H9 (cell line): Measurements from ENCODE around the gene TNIP1. TPM values are rescaled to one million over a fixed set of nuclear protein-coding genes. Genes with fewer than 3 reads are reported as not detected.

Source experiments
- DNase-seq: peaks from one replicate; pipeline ENCODE4 v3.0.0-alpha.2; 2017
- H2AFZ ChIP-seq: one replicate; pipeline ENCODE4 v1.6.1; 2013; ENCODE audit warnings: mild to moderate bottlenecking, low read length, control low read depth, moderate library complexity
- H2AK5ac ChIP-seq: 2 replicates; pipeline ENCODE4 v1.6.1; 2013; ENCODE audit warnings: low read length, control low read depth, mixed read lengths; ENCODE audit not compliant: insufficient read length
- H2BK120ac ChIP-seq: one replicate; pipeline ENCODE4 v1.6.1; 2013; ENCODE audit warnings: low read depth, mild to moderate bottlenecking, low read length, control low read depth, inconsistent platforms; ENCODE audit not compliant: poor library complexity, severe bottlenecking
- H2BK12ac ChIP-seq: 2 replicates; pipeline ENCODE4 v1.6.1; 2013; ENCODE audit warnings: low read length, control low read depth, mixed read lengths, low read depth; ENCODE audit not compliant: insufficient read length
- H2BK15ac ChIP-seq: 2 replicates; pipeline ENCODE4 v1.6.1; 2013; ENCODE audit warnings: low read depth, low read length, control low read depth
- H2BK20ac ChIP-seq: one replicate; pipeline ENCODE4 v1.6.1; 2013; ENCODE audit warnings: low read depth, mild to moderate bottlenecking, low read length, control low read depth, inconsistent platforms; ENCODE audit not compliant: poor library complexity, severe bottlenecking
- H2BK5ac ChIP-seq: 2 replicates; pipeline ENCODE4 v1.6.1; 2013; ENCODE audit warnings: low read length, control low read depth, mixed read lengths; ENCODE audit not compliant: insufficient read length
- H3K14ac ChIP-seq: 2 replicates; pipeline ENCODE4 v1.6.1; 2013; ENCODE audit warnings: low read length, control low read depth; ENCODE audit not compliant: insufficient read depth
- H3K18ac ChIP-seq: 2 replicates; pipeline ENCODE4 v1.6.1; 2013; ENCODE audit warnings: low read depth, mild to moderate bottlenecking, mixed read lengths, low read length, control low read depth; ENCODE audit not compliant: insufficient read length
- H3K23ac ChIP-seq: 2 replicates; pipeline ENCODE4 v1.6.1; 2013; ENCODE audit warnings: low read length, control low read depth, mixed read lengths, low read depth; ENCODE audit not compliant: insufficient read length
- H3K23me2 ChIP-seq: 2 replicates; pipeline ENCODE4 v1.6.1; 2013; ENCODE audit warnings: low read depth, mild to moderate bottlenecking, mixed read lengths, low read length, control low read depth; ENCODE audit not compliant: insufficient read length, poor library complexity, severe bottlenecking
- H3K27ac ChIP-seq: 2 replicates; pipeline ENCODE4 v1.5.1; 2013; ENCODE audit warnings: low read length, control low read depth, mixed read lengths, low read depth; ENCODE audit not compliant: insufficient read length
- H3K27me3 ChIP-seq: 2 replicates; pipeline ENCODE4 v1.6.1; 2013; ENCODE audit warnings: low read length, control low read depth, inconsistent platforms; ENCODE audit not compliant: insufficient read depth
- H3K4ac ChIP-seq: 2 replicates; pipeline ENCODE4 v1.6.1; 2013; ENCODE audit warnings: low read depth, mild to moderate bottlenecking, control low read depth, inconsistent platforms, low read length, moderate library complexity
- H3K4me1 ChIP-seq: 2 replicates; pipeline ENCODE4 v1.6.1; 2013; ENCODE audit warnings: low read length, control low read depth, inconsistent platforms; ENCODE audit not compliant: insufficient read depth
- H3K4me2 ChIP-seq: 2 replicates; pipeline ENCODE4 v1.6.1; 2013; ENCODE audit warnings: low read length, control low read depth, mixed read lengths; ENCODE audit not compliant: insufficient read length, insufficient read depth
- H3K56ac ChIP-seq: 2 replicates; pipeline ENCODE4 v1.6.1; 2013; ENCODE audit warnings: low read depth, mild to moderate bottlenecking, mixed read lengths, low read length, control low read depth; ENCODE audit not compliant: insufficient read length
- H3K79me1 ChIP-seq: 2 replicates; pipeline ENCODE4 v1.6.1; 2013; ENCODE audit warnings: low read depth, mild to moderate bottlenecking, moderate library complexity, low read length, control low read depth, inconsistent platforms; ENCODE audit not compliant: insufficient read depth, poor library complexity, severe bottlenecking
- H3K79me2 ChIP-seq: 2 replicates; pipeline ENCODE4 v1.6.1; 2013; ENCODE audit warnings: low read length, control low read depth, inconsistent platforms; ENCODE audit not compliant: insufficient read depth
- H3K9ac ChIP-seq: 2 replicates; pipeline ENCODE4 v1.6.1; 2013; ENCODE audit warnings: low read length, control low read depth, mixed read lengths; ENCODE audit not compliant: insufficient read length; ENCODE audit errors: extremely low read depth
- H3K9me3 ChIP-seq: one replicate; pipeline ENCODE4 v1.6.1; 2013; ENCODE audit warnings: low read depth, low read length, inconsistent platforms; ENCODE audit not compliant: control insufficient read depth
- H3T11ph ChIP-seq: one replicate; pipeline ENCODE4 v1.6.1; 2013; ENCODE audit warnings: mild to moderate bottlenecking, low read length, control low read depth, inconsistent platforms
- H4K20me1 ChIP-seq: one replicate; pipeline ENCODE4 v1.6.1; 2013; ENCODE audit not compliant: control insufficient read depth, insufficient read length, insufficient read depth
- H4K5ac ChIP-seq: 2 replicates; pipeline ENCODE4 v1.6.1; 2013; ENCODE audit warnings: low read depth, mild to moderate bottlenecking, mixed read lengths, low read length, control low read depth; ENCODE audit not compliant: insufficient read length
- H4K8ac ChIP-seq: replicated peaks from 2 replicates; pipeline ENCODE4 v1.6.1; 2013; ENCODE audit warnings: low read length, control low read depth, mixed read lengths, low read depth; ENCODE audit not compliant: insufficient read length
- H4K91ac ChIP-seq: 2 replicates; pipeline ENCODE4 v1.6.1; 2013; ENCODE audit warnings: low read depth, mild to moderate bottlenecking, moderate library complexity, mixed read lengths, low read length, control low read depth; ENCODE audit not compliant: insufficient read length
- H3K27ac Mint-ChIP-seq, 3 experiments: 2 replicates in 2 of 3; 3 replicates in 1 of 3; pipeline ENCODE4 v1.8.0; 2020 to 2021; ENCODE audit warnings: mixed read lengths in 3 of 3, mild to moderate bottlenecking in 1 of 3, moderate library complexity in 1 of 3
- H3K27me3 Mint-ChIP-seq: 2 replicates; pipeline ENCODE4 v1.8.0; 2021; ENCODE audit warnings: low read depth, mild to moderate bottlenecking, moderate library complexity, mixed read lengths
- H3K36me3 Mint-ChIP-seq, 3 experiments: 2 replicates in 2 of 3; 3 replicates in 1 of 3; pipeline ENCODE4 v1.8.0; 2020 to 2021; ENCODE audit warnings: low read depth in 3 of 3, mixed read lengths in 3 of 3; ENCODE audit not compliant: insufficient read depth in 1 of 3
- H3K4me1 Mint-ChIP-seq, 2 experiments: 2 replicates each; pipeline ENCODE4 v1.8.0; 2020; ENCODE audit warnings: mixed read lengths in 2 of 2
- H3K4me3 Mint-ChIP-seq, 2 experiments: 2 replicates in 1 of 2; 3 replicates in 1 of 2; pipeline ENCODE4 v1.8.0; 2020 to 2021; ENCODE audit warnings: mild to moderate bottlenecking in 2 of 2, mixed read lengths in 2 of 2, moderate library complexity in 1 of 2
- H3K9me3 Mint-ChIP-seq, 2 experiments: 2 replicates in 1 of 2; 3 replicates in 1 of 2; pipeline ENCODE4 v1.8.0; 2020; ENCODE audit warnings: mild to moderate bottlenecking in 2 of 2, mixed read lengths in 2 of 2, moderate library complexity in 1 of 2
- WGBS: extraction: QIAGEN DNeasy Blood & Tissue Kit; methylation state at CpG from one replicate; pipeline ENCODE4 v1.1.7; 2013; ENCODE audit warnings: missing lambda C conversion rate, low lambda C conversion rate, mixed read lengths; ENCODE audit not compliant: insufficient read length; ENCODE audit errors: extremely low coverage; 5-methylcytosine and 5-hydroxymethylcytosine counted together
- total RNA-seq: library from RNA; stranded (reverse); gene quantifications from 2 replicates; pipeline ENCODE4 v1.2.1, GENCODE V29; 2021
- TF ChIP-seq, protein P1 (sequence below): fragments of 200-600 bp; sonication (generic); conservative IDR thresholded peaks from 3 replicates; pipeline ENCODE4 v1.8.0; 2021; ENCODE audit warnings: antibody characterized with exemption, mild to moderate bottlenecking

The TNIP1 gene
- total RNA-seq, 1 experiment from 2014 or later: 40.8 TPM

DNA sequence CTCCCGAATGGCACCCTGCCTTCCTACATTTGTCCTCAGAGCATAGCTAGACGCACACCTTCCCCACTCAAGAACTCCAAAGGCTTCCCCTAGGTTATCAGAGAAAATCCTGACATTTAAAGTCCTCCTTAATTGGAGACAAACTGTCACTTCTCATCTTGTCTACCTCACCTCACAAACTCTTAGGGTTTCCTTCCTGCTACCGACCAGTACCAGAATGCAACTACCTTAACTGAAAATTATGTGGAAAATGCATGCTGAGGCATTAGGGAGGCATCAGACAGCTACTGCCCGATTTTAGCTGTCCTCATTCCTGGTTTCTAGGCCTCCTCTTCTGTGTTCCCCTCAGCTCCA is 17.9 kb upstream of the TNIP1 start:
- no peaks in the 10 kb centered on the region for H3K9me3 Mint-ChIP-seq
- no peaks in the 10 kb centered on the region for H3K27me3 Mint-ChIP-seq
- no peak overlapping the region for H4K91ac ChIP-seq
- no peak overlapping the region for H3K23ac ChIP-seq
- no peak overlapping the region for H4K5ac ChIP-seq
- no peak overlapping the region for H3K18ac ChIP-seq
- H3K4me1 ChIP-seq: peaks cover 2% of the 10 kb centered on the region; the same call in 1 of the 2 replicates
- no peak for DNase-seq
- H2BK5ac ChIP-seq: no peak overlapping the region
- no peak overlapping the region for H2BK20ac ChIP-seq
- no peaks in the 10 kb centered on the region for H3K23me2 ChIP-seq
- H3K27ac ChIP-seq: no peak overlapping the region
- H3K36me3 Mint-ChIP-seq: peaks cover 2 to 14% (median 5%) of the 10 kb centered on the region in 3 experiments; a peak in 3 of 7 replicates
- H3K4ac ChIP-seq: no peak overlapping the region
- no peak overlapping the region for H2AFZ ChIP-seq
- no peaks in the 10 kb centered on the region for H4K20me1 ChIP-seq
- no peak overlapping the region for H3T11ph ChIP-seq
- no peak overlapping the region for H3K14ac ChIP-seq
- WGBS: no CpG with 5 or more reads among the region's 4 CpGs
- H2BK15ac ChIP-seq: no peak overlapping the region
- no peak overlapping the region for H3K4me3 Mint-ChIP-seq
- H3K56ac ChIP-seq: no peak overlapping the region
- no peak overlapping the region for H3K9ac ChIP-seq
- H2AK5ac ChIP-seq: no peak overlapping the region
- no peaks in the 10 kb centered on the region for H3K79me2 ChIP-seq
- peaks cover 28 to 29% of the 10 kb centered on the region in 2 experiments for H3K4me1 Mint-ChIP-seq
- H3K79me1 ChIP-seq: no peaks in the 10 kb centered on the region
- no peaks in the 10 kb centered on the region for H3K9me3 ChIP-seq
- no peak overlapping the region for H4K8ac ChIP-seq
- H2BK12ac ChIP-seq: no peak overlapping the region
- H3K27me3 ChIP-seq: no peaks in the 10 kb centered on the region
- 0 out of 7 replicates have a peak overlapping the region, but pooled peaks of 1 of the 3 experiments have one; percentile 7 for H3K27ac Mint-ChIP-seq
- TF ChIP-seq, protein P1, sequence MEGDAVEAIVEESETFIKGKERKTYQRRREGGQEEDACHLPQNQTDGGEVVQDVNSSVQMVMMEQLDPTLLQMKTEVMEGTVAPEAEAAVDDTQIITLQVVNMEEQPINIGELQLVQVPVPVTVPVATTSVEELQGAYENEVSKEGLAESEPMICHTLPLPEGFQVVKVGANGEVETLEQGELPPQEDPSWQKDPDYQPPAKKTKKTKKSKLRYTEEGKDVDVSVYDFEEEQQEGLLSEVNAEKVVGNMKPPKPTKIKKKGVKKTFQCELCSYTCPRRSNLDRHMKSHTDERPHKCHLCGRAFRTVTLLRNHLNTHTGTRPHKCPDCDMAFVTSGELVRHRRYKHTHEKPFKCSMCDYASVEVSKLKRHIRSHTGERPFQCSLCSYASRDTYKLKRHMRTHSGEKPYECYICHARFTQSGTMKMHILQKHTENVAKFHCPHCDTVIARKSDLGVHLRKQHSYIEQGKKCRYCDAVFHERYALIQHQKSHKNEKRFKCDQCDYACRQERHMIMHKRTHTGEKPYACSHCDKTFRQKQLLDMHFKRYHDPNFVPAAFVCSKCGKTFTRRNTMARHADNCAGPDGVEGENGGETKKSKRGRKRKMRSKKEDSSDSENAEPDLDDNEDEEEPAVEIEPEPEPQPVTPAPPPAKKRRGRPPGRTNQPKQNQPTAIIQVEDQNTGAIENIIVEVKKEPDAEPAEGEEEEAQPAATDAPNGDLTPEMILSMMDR: no peak
- no peak overlapping the region for H2BK120ac ChIP-seq
- no peak overlapping the region for H3K4me2 ChIP-seq
